GM13977 (cell line): ENCODE results near the gene RPL11.

Source experiments
- DNase-seq: peaks from one replicate; pipeline ENCODE4 v3.0.0; 2012; ENCODE audit warnings: low spot score
- in situ Hi-C: fragments of 300-500 bp; cut with MboI; formaldehyde crosslinking; loops from one replicate; pipeline ENCODE4 v1.12.0; 2022; ENCODE audit warnings: low sequenced_read_pairs, low pct_unique_long_range_greater_than_20kb, mixed read lengths, inconsistent platforms; ENCODE audit not compliant: unreplicated experiment
- TF ChIP-seq, protein P1 (sequence below): IDR thresholded peaks from 2 replicates; pipeline ENCODE4 v1.5.1; 2012; ENCODE audit warnings: mild to moderate bottlenecking, control low read depth; ENCODE audit not compliant: insufficient read depth; ENCODE audit errors: extremely low read depth, missing control alignments

Gene RPL11

DNA sequence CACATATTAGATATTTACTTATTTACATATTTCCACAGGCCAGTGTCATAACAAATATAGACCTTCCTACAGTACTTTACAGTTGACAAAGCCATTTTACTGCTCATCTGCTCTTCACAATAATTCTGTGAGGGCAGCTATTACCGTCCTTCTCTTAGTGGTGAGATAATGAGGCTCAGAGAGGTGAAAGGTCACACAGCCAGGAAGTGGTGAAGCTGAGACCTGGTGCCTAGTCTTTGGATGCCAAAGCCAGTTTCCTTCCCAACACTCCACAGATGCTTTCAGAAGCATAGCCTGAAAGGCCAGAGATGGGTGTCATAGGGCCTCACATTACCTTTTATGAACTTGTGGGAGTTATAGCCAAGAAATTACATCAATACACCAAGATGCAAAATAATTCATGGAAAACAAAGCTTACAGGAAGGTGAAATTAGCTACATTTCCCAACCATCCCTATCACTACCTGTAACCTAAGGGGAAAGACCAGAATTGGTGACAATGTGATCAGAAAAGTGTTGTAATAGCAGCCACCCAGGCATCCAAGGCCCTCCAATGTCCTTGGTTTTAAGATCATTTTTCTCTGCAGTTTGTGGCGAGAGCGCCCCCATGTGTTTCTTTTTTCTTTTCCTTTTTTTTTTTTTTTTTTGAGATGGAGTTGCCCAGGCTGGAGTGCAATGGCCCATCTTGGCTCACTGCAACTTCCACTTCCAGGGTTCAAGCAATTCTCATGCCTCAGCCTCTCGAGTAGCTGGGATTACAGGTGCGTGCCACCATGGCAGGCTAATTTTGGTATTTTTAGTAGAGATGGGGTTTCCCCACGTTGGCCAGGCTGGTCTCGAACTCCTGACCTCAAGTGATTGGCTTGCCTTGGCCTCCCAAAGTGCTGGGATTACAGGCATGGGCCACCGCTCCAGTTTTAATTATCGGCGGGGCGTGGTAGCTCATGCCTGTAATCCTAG is 26.5 kb upstream of the RPL11 start:
- TF ChIP-seq, protein P1, sequence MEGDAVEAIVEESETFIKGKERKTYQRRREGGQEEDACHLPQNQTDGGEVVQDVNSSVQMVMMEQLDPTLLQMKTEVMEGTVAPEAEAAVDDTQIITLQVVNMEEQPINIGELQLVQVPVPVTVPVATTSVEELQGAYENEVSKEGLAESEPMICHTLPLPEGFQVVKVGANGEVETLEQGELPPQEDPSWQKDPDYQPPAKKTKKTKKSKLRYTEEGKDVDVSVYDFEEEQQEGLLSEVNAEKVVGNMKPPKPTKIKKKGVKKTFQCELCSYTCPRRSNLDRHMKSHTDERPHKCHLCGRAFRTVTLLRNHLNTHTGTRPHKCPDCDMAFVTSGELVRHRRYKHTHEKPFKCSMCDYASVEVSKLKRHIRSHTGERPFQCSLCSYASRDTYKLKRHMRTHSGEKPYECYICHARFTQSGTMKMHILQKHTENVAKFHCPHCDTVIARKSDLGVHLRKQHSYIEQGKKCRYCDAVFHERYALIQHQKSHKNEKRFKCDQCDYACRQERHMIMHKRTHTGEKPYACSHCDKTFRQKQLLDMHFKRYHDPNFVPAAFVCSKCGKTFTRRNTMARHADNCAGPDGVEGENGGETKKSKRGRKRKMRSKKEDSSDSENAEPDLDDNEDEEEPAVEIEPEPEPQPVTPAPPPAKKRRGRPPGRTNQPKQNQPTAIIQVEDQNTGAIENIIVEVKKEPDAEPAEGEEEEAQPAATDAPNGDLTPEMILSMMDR, result peak; percentile 30
- in situ Hi-C loops, result no loop called here
- DNase-seq, result peak; percentile 50

DNA sequence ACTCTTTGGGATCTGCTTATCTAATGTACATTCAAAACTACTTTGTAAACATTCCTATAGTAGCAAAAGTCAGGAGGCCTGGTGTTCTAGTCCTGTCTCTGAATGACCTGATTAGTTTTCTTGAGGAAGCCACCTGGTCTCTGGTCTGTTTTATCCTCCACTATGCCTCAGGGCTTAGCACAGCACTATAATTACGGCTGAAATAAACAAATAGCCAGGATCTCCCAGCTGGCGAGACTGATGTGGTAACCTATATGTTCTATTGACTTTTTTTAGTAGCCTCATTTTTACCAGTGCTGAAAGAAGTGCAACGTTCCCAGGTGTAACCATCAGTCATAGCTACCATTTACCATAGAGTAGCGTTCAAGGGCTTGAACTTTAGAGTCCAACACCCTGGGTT is 24.2 kb upstream of the RPL11 start:
- no peak for DNase-seq
- TF ChIP-seq, protein P1, result no peak
- in situ Hi-C loops, result no loop called here

DNA sequence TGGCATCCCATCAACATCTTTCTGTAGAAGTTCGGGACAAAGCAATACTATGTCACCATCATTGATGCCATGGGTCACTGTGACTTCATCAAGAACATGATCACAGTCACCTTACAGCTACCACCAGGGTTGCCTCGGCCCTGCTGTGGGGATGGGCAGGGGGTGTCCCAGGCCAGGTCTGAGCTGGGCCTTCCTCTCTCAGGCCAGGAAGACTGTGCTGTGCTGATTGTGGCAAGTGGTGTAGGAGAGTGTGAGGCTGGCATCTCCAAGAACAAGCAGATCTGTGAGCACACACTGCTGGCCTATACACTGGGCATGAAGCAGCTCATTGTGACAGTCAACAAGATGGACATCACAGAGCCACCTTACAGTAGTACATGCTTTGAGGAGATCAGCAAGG is 20.9 kb upstream of the RPL11 start:
- TF ChIP-seq, protein P1, result no peak
- DNase-seq, result no peak
- in situ Hi-C loops, result no loop called here

DNA sequence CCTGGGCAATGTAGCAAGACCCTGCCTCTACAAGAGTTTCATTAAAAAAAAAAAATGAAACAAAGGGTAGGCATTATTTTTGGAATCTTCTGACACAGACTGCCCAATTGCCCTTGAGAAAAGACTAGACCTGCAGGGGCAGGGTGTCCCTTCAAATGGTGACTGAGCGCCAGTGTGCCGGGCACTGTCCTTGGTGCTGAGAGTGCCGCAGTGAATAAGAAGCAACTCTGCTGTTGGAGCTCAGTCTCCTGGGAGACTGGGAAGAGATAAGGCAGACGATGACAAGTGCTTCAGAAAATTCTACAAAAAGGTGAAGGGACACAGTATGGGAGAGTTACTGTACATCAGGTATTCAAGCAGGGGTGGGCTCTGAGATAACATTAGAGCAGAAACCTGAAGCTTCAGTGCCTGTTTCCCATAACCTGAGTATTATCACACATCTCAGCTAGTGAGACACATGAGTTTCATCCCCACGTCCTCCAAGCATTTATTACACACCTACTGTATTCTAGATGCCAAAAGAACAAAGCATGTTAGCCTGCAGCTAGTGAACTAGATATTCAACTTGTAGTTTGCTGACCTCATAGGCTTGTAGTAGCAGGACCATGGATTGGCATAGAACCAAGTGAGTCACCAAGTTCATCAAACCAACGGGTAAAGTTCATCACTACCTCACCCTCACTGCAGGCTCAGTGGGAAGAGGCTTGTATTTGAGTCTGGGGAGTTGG is 18.4 kb upstream of the RPL11 start:
- in situ Hi-C loops, result no loop called here
- peak; percentile 36 for DNase-seq
- TF ChIP-seq, protein P1, result no peak

DNA sequence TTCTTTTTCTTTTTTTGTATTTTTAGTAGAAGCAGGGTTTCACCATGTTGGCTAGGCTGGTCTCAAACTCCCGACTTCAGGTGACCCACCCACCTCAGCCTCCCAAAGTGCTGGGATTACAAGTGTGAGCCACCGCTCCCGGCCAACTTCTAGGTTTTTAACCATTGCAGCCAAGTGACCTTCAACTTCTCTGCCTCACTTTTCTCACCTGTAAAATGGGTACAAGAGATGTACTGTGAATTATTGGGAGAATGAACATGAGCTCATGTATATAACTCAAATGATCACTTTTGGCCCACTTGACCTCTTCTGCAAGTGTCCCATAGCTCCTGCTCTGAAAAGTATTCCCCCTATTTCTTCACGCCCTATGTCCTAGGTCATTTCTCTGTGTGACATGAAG is 11.8 kb upstream of the RPL11 start:
- TF ChIP-seq, protein P1, result no peak
- in situ Hi-C loops, result no loop called here
- no peak for DNase-seq

DNA sequence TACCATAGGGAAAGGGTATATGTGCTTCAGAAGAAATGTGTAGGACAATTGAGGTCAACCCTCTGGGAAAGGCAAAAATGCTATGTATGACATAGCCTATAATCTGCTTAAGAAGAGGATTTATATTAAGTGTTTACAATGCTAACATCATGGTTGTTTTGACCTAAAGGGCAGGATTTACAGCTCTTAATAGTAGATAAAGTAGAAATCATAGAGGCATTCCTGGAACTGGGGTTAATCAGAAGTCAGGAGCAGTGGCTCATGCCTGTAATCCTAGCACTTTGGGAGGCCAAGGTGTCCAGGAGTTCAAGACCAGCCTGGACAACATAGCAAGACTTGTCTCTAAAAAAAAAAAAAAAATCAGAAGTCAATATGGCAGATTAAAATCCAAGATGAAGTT is 8.7 kb upstream of the RPL11 start:
- TF ChIP-seq, protein P1, result no peak
- in situ Hi-C loops, result no loop called here
- no peak for DNase-seq
